Muscle layer of colon (tissue), 2 donors: ENCODE data around the gene CXorf66.
"Not testable (repeated sequence)": the region's sequence is repeated elsewhere in the genome, so short reads cannot be mapped to it uniquely, and the experiment has no call there.

ENCODE experiments used
- H3K27ac ChIP-seq: one replicate; pipeline ENCODE4 v1.7.0; 2013; ENCODE audit warnings: low read depth, mild to moderate bottlenecking, low read length, moderate library complexity
- H3K27me3 ChIP-seq, 2 donors: one replicate each; pipeline ENCODE4 v1.7.0; 2013; ENCODE audit warnings: low read length in 2 of 2, mild to moderate bottlenecking in 2 of 2; ENCODE audit not compliant: insufficient read depth in 2 of 2, control insufficient read depth in 1 of 2
- H3K36me3 ChIP-seq: one replicate; pipeline ENCODE4 v1.7.0; 2013; ENCODE audit warnings: mild to moderate bottlenecking, low read length; ENCODE audit not compliant: insufficient read depth
- H3K4me1 ChIP-seq: one replicate; pipeline ENCODE4 v1.7.0; 2013; ENCODE audit warnings: mild to moderate bottlenecking, low read length; ENCODE audit not compliant: insufficient read depth
- H3K4me3 ChIP-seq, 2 donors: one replicate each; pipeline ENCODE4 v1.7.0; 2013; ENCODE audit warnings: low read length in 2 of 2, low read depth in 1 of 2, mild to moderate bottlenecking in 1 of 2, moderate library complexity in 1 of 2
- H3K9ac ChIP-seq: one replicate; pipeline ENCODE4 v1.7.0; 2013; ENCODE audit warnings: low read length
- H3K9me3 ChIP-seq: one replicate; pipeline ENCODE4 v1.7.0; 2013; ENCODE audit warnings: mild to moderate bottlenecking, low read length
- donor health status: abdominal sarcoma.
- donor health status: Adenocarcinoma of cecum.

The CXorf66 gene

DNA sequence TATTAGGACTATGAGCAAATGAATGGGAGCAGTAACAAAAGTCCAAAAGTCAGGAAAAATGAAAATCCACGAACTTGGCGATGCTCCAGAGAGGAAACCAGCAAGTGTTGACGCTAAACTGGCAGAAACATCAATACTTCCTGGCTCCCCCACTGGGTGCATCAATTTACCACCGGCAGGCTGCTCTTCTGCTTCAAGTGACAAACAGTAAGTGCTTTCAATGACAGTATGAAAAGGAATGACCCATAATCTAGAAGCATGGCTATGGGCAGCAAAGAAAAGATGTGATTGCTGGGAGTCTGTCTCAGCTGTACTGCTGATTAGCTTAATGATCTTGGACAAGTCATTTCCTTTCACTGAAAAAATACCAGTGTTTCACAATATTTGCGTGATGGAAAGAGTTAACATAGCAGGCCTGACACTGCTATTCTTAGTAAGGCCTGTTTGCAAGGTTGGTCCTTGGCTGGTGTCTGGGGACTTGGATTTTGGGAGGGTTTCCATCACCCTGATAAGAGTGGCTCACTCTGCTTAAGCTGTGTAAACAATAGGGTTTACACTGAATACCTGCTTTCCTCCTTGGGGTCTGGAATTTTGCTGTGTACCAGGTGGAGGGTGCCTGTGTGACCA is 41.1 kb downstream of the CXorf66 start:
- Histone ChIP-seq H3K4me1 (no peaks in the 10 kb centered on the region), H3K36me3 (no peaks in the 10 kb centered on the region), H3K27ac (no peak overlapping the region), H3K9ac (no peak overlapping the region), H3K9me3 (no peaks in the 10 kb centered on the region), H3K27me3 (no peaks in the 10 kb centered on the region), H3K4me3 (no peak overlapping the region)

DNA sequence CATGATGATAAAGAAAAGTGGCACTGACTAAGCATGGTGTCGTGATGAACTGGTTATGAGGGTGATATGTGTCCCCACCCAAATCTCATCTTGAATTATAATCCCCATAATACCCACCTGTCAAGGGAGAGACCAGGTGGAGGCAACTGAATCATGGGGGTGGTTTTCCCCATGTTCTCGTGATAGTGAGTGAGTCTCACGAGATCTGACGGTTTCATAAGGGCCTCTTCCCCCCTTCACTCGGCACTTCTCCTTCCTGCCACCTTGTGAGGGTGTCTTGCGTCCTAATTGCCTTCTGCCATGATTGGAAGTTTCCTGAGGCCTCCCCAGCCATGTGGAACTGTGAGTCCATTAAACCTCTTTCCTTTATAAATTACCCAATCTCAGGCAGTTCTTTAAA is 44.2 kb downstream of the CXorf66 start:
- H3K27me3 ChIP-seq, H3K27ac ChIP-seq, H3K36me3 ChIP-seq, H3K4me3 ChIP-seq, H3K9ac ChIP-seq, H3K9me3 ChIP-seq, H3K4me1 ChIP-seq: not testable (repeated sequence)

DNA sequence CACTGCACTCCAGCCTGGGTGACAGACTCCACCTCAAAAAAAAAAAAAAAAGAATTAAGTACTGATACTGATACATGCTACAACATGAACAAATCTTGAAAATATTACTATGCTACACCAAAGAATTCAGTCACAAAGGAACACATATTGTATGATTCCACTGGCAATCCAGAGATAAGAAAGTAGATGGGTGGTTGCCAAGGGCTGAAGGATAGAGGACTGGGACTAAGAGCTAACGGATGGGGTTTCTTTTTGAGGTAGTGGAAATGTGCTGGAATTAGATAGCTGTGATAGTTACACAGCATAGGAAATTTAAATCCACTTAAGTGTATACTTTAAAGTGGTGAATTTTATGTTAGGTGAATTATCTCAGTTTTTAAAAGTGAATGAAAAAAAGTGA is 45.0 kb downstream of the CXorf66 start:
- no peaks in the 10 kb centered on the region for H3K9me3 ChIP-seq
- H3K36me3 ChIP-seq, result no peaks in the 10 kb centered on the region
- H3K4me3 ChIP-seq, result no peak overlapping the region

DNA sequence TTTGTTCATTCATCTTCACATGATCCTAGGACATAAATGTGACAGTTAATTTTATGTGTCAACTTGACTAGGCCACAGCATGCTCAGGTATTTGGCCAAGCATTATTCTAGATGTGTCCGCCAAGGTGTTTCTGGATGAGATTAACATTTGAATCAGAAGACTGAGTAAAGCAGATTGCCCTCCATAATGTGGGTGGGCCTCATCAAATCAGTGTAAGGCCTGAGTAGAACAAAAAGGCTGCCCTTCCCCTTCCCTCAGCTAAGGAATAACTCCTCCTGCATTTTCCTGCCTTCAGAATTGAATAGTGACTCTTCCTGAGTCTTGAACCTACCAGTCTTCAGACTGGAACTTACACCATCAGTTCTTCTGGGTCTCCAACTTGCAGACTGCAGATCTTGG is 50.9 kb downstream of the CXorf66 start:
- Histone ChIP-seq H3K9me3 (no peaks in the 10 kb centered on the region), H3K4me3 (no peak overlapping the region), H3K27ac (no peak overlapping the region), H3K27me3 (no peaks in the 10 kb centered on the region), H3K36me3 (no peaks in the 10 kb centered on the region), H3K9ac (no peak overlapping the region), H3K4me1 (no peaks in the 10 kb centered on the region)

More for the DNA sequence above, 45.0 kb downstream of the CXorf66 start:
- H3K27me3 ChIP-seq, result no peaks in the 10 kb centered on the region
- H3K9ac ChIP-seq, result no peak overlapping the region
- H3K27ac ChIP-seq, result no peak overlapping the region
- H3K4me1 ChIP-seq, result no peaks in the 10 kb centered on the region

DNA sequence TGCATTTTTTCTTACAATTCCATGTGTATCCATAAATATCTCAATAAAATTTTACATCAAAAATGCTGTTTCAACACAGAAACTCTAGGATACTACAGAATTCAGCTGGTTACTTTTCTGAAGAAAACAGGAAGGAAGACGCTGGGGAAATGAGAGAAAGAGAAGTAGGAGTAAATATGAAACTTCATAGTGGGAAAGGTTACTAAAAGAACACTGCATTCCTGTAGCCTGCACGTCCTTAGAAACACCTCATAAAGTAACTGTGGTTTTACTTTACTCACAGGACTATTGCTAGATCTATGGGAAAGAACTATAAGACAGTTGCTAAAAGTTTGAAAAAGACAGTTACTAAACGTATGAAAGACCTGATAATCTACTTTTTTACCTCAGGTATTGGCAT is 55.6 kb downstream of the CXorf66 start:
- no peaks in the 10 kb centered on the region for H3K27me3 ChIP-seq
- H3K36me3 ChIP-seq, result no peaks in the 10 kb centered on the region

DNA sequence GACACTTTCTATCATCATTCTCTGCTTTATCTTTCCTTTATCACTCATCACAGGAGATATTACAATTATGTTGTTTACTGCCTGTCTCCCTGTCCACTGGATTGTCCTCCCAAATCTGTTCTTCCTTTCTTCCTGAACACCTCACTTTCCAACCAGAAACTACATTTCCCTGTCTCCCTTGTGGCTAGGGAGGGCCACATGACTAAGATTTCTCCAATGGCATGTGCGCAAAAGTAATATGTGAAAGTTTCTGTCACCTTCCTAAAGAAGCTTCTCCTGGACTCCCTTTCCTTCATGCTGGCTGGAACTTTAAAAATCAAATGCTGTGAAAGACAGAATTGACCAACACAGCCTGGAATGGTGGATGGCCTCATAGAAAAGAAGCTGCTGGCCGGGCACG is 58.2 kb downstream of the CXorf66 start:
- H3K27me3 ChIP-seq, result no peaks in the 10 kb centered on the region

More for the DNA sequence above, 55.6 kb downstream of the CXorf66 start:
- Histone ChIP-seq H3K4me3 (no peak overlapping the region), H3K9me3 (no peaks in the 10 kb centered on the region), H3K9ac (no peak overlapping the region), H3K27ac (no peak overlapping the region), H3K4me1 (peaks cover 10% of the 10 kb centered on the region)

DNA sequence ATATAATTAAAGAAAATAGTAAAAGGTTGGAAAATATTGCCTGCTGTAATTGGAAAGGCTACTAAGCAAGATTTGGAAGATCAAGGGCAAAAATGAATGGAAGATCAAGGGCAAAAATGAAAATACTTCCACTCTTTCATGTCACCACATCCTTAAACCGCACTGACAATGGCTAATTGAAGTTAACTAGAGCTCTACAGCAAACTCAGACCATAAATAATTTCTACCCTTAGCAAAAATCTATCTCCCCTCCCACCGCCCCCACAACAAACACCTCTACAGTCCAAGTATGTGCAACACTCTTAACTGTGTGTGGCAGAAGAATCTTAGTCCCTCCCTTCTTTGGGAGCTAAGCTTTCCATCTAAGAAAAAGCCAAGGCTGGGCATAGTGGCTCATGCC is 59.6 kb downstream of the CXorf66 start:
- Histone ChIP-seq H3K27me3 (no peaks in the 10 kb centered on the region), H3K4me3 (no peak overlapping the region), H3K27ac (no peak overlapping the region), H3K36me3 (no peaks in the 10 kb centered on the region), H3K4me1 (peaks cover 10% of the 10 kb centered on the region), H3K9me3 (no peaks in the 10 kb centered on the region), H3K9ac (no peak overlapping the region)

More for the DNA sequence above, 58.2 kb downstream of the CXorf66 start:
- Histone ChIP-seq H3K9ac (no peak overlapping the region), H3K4me3 (no peak overlapping the region), H3K27ac (no peak overlapping the region), H3K4me1 (peaks cover 10% of the 10 kb centered on the region), H3K9me3 (no peaks in the 10 kb centered on the region), H3K36me3 (no peaks in the 10 kb centered on the region)
